Activated T-helper 1 cell treated with anti-CD3 and anti-CD28 coated beads, Interleukin-12 subunit alpha, Interleukin-12 subunit beta, Interleukin-2, Interleukin-4 antibody, amounts not matched to agents 30 ng/mL and 10 ng/mL and 1 ng/mL, durations not matched to agents 14 hours and 24 hours and 36 hours (primary cell): Measurements from ENCODE around the gene ASAP3. TPM values are rescaled to one million over a fixed set of nuclear protein-coding genes. Genes with fewer than 3 reads are reported as not detected.

Experiments used
- DNase-seq: peaks from one replicate; pipeline ENCODE4 v3.0.0; 2021; ENCODE audit warnings: low spot score
- H3K27ac Mint-ChIP-seq: one replicate; pipeline ENCODE4 v1.8.0; 2021; ENCODE audit warnings: mild to moderate bottlenecking, mixed read lengths
- H3K27me3 Mint-ChIP-seq: one replicate; pipeline ENCODE4 v1.8.0; 2022; ENCODE audit warnings: mild to moderate bottlenecking, moderate library complexity, mixed read lengths; ENCODE audit not compliant: insufficient read depth
- H3K36me3 Mint-ChIP-seq: one replicate; pipeline ENCODE4 v1.8.0; 2021; ENCODE audit warnings: low read depth, mixed read lengths
- H3K4me1 Mint-ChIP-seq: one replicate; pipeline ENCODE4 v1.8.0; 2021; ENCODE audit warnings: low read depth, mixed read lengths
- H3K4me3 Mint-ChIP-seq: one replicate; pipeline ENCODE4 v1.8.0; 2021; ENCODE audit warnings: mild to moderate bottlenecking, moderate library complexity, mixed read lengths
- H3K9me3 Mint-ChIP-seq: one replicate; pipeline ENCODE4 v1.8.0; 2021; ENCODE audit warnings: mixed read lengths
- intact Hi-C: fragments of 100-400 bp; cut with micrococcal nuclease; formaldehyde crosslinking; loops from one replicate; pipeline ENCODE4 v1.15.1; 2024
- total RNA-seq: library from RNA; stranded (reverse); gene quantifications from 2 replicates; pipeline ENCODE4 v1.2.3, GENCODE V29; 2022

ASAP3 gene
- total RNA-seq, 1 donor from 2014 or later, result not detected

DNA sequence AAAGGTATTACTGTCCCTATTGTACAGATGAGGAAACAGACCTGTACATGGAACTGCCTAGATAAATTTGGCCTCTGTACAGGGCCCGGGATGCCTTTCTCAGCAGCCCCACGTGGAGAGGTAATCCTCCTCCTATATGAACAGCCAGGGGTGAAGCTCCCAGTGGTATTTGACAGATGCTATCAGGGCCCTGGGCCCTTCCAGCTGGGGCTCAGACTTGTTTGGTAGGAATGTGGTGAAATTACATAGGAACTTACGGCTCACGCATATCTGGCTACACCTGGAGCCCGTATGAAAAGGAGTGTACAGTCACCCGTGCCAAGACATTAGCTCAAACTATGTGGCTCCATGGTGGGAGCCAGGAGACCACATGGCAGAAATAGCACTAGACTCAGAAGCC is 34.7 kb downstream of the ASAP3 start:
- Mint-ChIP-seq H3K4me1 (no peaks in the 10 kb centered on the region), H3K27ac (no peak overlapping the region), H3K36me3 (no peaks in the 10 kb centered on the region), H3K27me3 (peaks cover 4% of the 10 kb centered on the region), H3K9me3 (no peaks in the 10 kb centered on the region), H3K4me3 (no peak overlapping the region)
- DNase-seq, result no peak
- intact Hi-C loops, result no loop called here

DNA sequence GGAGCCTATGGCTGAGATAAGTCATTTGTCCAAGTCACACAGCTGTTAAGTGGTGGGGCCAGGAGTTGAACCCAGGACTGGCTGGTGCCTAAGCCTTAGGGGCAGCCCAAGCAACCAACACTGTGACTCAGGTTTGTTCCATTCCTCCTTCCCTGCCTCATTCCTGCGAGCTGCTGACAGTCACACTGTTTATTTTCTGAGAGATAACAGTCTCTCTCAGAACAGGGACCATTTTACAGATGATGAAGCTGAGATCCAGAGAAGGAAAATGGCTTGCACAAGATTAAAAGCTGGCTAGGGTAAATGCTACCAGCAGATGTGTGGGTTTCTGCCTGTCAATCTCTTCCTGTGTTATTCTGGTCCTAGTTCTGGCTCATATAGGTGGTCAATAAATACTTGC is 35.1 kb downstream of the ASAP3 start:
- intact Hi-C loops, result no loop called here

DNA sequence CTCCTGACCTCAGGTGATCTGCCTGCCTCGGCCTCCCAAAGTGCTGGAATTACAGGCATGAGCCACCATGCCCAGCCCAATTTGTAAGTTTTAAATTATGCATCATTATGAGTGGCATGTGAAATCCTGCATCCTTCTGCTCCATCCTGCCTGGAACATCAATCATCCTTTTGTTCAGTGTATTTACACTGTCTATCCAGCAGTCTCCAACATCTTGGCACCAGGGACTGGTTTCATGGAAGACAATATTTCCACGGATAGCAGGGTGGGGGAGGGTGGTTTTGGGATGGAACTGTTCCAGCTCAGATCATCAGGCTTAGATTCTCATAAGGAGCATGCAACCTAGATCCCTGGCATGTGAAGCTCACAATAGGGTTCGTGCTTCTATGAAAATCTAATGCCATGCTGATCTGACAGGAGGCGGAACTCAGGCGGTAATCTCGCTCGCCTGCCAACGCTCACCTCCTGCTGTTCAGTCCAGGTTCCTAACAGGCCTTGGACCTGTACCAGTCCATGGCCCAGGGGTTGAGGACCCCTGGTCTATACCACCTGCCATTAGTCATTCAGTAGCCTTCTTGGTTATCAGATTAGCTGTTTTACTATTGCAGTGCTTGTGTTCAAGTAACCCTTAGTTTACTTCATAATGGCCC is 37.2 kb downstream of the ASAP3 start:
- Mint-ChIP-seq H3K4me1 (no peaks in the 10 kb centered on the region), H3K9me3 (no peaks in the 10 kb centered on the region), H3K27me3 (peaks cover 6% of the 10 kb centered on the region), H3K36me3 (no peaks in the 10 kb centered on the region), H3K4me3 (no peak overlapping the region), H3K27ac (no peak overlapping the region)
- no peak for DNase-seq
- intact Hi-C loops, result no loop called here

More for the DNA sequence above, 35.1 kb downstream of the ASAP3 start:
- no peak for DNase-seq
- Mint-ChIP-seq H3K27me3 (peaks cover 4% of the 10 kb centered on the region), H3K9me3 (no peaks in the 10 kb centered on the region), H3K27ac (no peak overlapping the region), H3K4me3 (no peak overlapping the region), H3K36me3 (no peaks in the 10 kb centered on the region), H3K4me1 (no peaks in the 10 kb centered on the region)

DNA sequence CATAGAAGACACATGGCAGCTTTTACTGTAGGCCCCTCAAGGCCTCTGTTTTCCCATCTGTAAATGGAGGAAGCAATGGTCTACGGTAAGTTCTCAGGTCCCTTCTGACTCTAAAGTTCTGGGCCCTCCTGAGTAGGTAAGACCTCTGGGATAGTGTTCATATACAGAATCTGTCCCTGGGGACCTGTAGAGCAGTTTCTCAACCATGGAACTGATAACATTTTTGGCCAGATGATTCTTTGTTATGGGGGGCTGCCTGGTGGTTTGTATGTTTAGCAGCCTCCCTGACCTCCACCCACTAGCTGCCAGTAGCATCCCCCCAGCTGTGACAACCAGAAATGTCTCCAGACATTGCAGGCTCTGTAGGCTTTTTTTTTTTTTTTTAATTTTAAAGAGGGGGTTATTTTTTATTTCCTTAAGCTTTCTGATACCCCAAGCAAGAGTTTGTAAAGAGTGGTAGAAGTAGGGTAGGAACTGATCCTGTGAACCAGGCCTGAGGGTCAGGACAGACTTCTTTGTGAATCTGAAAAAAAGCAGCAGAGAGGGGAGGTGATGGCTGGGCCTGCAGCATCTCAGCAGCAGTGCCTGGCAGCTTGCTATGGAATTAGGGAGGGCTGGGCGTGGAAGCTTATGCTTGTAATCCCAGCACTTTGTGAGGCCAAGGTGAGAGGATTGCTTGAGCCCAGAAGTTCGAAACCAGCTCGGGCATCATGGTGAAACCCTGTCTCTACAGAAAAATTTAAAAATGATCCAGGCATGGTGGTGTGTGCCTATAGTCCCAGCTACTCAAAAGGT is 39.2 kb downstream of the ASAP3 start:
- Mint-ChIP-seq H3K27me3 (peaks cover 8% of the 10 kb centered on the region), H3K4me1 (no peaks in the 10 kb centered on the region), H3K4me3 (no peak overlapping the region), H3K27ac (no peak overlapping the region), H3K9me3 (no peaks in the 10 kb centered on the region), H3K36me3 (no peaks in the 10 kb centered on the region)
- intact Hi-C loops, result no loop called here
- no peak for DNase-seq

DNA sequence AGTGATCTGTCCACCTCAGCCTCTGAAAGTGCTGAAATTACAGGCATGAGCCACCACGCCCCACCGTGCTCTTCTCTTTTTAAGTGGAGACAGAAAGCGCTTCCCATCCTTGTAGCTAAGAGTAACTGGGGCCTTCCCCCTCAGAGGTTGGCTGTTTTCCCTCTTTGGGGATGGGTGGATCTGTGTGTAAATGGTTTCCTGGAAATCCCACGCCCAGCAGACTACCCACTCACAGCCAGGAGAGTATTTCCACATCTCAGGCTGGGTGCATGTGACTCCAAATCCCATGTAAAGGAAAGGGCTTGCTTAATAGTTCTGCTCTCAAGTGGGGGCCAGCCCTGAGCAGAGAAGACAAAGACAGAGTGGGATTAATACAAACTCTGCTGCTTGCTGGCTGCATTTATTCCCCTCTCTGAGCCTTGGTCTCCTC is 39.9 kb downstream of the ASAP3 start:
- Mint-ChIP-seq H3K4me3 (no peak overlapping the region), H3K9me3 (no peaks in the 10 kb centered on the region), H3K36me3 (no peaks in the 10 kb centered on the region), H3K27ac (no peak overlapping the region), H3K4me1 (no peaks in the 10 kb centered on the region), H3K27me3 (peaks cover 8% of the 10 kb centered on the region)
- intact Hi-C loops, result no loop called here
- no peak for DNase-seq

DNA sequence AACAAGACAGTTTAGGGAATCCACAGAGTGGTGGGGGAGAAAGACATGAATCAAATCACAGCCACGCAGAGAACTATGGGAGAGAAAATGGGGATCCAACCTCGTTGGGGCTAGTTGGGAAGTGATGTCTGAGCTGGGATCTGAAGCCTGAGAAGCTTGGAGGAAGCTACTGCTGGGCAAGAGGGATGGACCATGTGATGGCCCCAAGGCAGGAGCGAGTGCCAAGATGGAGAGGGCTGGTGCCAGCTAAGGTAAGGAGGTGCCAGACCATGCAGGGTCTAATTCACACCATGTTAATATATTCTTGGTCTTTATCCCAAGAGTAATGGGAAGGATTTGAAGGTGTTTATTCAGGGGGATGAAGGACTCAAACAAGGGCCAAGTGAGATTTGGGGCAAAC is 41.2 kb downstream of the ASAP3 start:
- peaks cover 9% of the 10 kb centered on the region for H3K27me3 Mint-ChIP-seq
- H3K27ac Mint-ChIP-seq, result no peak overlapping the region
- no peaks in the 10 kb centered on the region for H3K36me3 Mint-ChIP-seq

DNA sequence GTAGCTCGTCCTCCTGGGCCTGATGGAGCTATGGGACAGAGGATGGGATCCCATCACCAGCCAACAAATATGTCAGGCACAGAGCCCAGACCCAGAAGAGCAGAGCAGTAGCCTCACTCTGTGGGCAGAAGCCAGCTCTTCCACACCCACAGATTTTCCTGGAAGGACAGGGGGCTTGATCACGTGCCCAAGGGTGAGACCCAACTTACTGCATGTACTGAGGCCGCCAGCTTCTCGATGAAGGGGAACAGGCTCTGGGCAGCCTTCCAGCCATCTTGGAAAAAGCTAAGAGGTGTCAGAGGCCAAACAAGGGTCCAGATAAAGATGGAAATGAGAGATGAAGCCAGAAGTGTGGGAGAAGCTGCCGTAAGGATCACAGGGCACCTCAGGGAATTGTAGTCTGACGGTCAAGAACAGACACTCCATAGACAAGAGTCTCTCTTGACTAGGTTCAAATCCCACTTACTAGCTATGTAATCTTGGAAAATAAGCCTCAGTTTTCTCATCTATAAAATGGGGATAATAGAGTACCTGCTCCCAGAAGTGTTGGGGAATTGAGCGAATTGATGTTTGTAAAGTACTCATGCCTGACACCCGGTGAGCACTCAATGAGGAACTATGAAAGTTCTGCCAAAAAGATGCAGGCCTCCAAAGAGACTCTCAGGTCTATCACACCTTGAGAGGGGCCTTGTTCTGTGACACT is 42.4 kb downstream of the ASAP3 start:
- DNase-seq, result no peak
- H3K4me3 Mint-ChIP-seq, result no peak overlapping the region
- peaks cover 8% of the 10 kb centered on the region for H3K27me3 Mint-ChIP-seq
- intact Hi-C loops, result no loop called here
- no peaks in the 10 kb centered on the region for H3K9me3 Mint-ChIP-seq
- H3K4me1 Mint-ChIP-seq, result no peaks in the 10 kb centered on the region
- H3K27ac Mint-ChIP-seq, result no peak overlapping the region
- no peaks in the 10 kb centered on the region for H3K36me3 Mint-ChIP-seq

More for the DNA sequence above, 41.2 kb downstream of the ASAP3 start:
- DNase-seq, result no peak
- Mint-ChIP-seq H3K9me3 (no peaks in the 10 kb centered on the region), H3K4me3 (no peak overlapping the region), H3K4me1 (no peaks in the 10 kb centered on the region)
- intact Hi-C loops, result no loop called here

DNA sequence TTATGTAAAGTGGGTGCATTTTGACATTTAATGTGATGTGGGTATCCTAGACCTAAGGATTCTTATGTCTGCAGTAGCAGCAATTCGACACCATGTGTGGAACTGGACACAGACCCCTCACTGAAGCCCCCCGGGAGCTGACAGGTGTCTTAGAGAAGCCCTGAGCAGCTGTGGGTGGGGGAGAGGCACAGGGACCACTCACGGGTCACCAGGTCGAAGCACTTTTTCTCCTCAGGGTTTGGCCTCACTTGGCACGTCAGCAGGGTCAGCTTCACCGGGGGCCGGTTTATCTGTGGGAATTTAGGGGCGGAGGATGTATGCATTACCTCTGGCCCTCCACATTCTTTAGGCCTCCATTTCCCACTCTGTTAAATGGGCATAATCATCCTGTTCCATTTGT is 45.4 kb downstream of the ASAP3 start:
- Mint-ChIP-seq H3K9me3 (no peaks in the 10 kb centered on the region), H3K4me3 (no peak overlapping the region), H3K36me3 (no peaks in the 10 kb centered on the region), H3K27ac (no peak overlapping the region), H3K27me3 (peaks cover 8% of the 10 kb centered on the region), H3K4me1 (no peaks in the 10 kb centered on the region)
- intact Hi-C loops, result no loop called here
- DNase-seq, result no peak

DNA sequence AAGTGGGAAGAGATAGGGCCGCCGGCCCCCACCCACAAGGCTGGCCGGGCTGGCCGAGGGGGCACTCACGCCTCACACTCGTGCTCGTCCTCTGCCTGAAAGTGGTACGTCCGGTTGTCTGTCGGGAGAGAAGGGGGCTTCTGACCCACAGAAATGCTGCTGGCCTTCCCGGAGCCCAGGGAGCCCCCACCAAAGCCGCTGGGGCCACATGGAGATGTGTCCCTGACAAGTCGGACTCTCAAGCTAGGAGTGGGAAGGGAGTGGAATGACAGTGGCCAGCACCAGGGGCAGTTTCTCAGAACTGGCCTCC is 46.7 kb downstream of the ASAP3 start:
- Mint-ChIP-seq H3K4me3 (no peak overlapping the region), H3K27ac (no peak overlapping the region), H3K27me3 (peaks cover 11% of the 10 kb centered on the region), H3K4me1 (no peaks in the 10 kb centered on the region), H3K9me3 (no peaks in the 10 kb centered on the region), H3K36me3 (no peaks in the 10 kb centered on the region)
- no peak for DNase-seq
- intact Hi-C loops, result no loop called here

DNA sequence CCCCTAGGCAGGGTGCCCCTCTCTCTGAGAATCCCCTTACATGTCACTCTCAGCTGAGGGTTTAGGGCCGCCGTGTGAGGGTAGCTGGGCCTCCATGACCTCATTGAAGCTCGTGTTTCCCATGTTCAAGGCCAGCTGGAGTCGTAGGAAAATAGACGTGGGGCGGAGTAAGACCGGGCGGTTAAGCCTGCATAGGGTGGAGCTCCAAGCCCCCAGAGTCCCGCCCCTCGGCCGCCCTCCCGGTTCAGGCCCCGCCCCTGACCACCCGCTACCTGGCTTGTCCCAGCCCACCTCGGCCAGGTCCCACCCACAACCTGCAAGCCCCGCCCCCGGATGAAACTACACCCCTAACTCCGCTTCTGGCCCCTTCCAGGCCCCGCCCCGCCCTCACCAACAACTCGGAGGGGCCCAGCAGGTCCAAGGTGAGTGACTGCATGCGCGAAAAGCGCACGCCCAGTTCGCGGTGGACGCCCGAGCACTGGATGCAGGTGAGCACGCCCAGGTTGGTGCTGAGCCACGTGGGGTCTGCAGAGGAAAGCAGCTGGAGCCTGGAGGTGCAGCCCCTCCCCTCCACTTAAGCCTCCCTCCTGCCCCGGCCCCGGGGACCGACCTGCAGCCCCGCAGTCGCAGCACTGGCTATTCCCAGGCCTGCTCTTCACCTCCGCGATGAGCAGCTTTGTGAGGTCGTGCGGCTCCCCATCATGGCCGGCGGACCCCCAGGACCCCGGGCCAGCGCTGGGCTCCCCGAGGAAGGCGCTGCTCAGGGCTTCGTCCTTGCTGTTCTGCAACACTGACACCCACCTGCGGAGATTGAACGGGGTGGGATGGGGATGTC is 47.2 kb downstream of the ASAP3 start:
- Mint-ChIP-seq H3K4me1 (no peaks in the 10 kb centered on the region), H3K27ac (no peak overlapping the region), H3K4me3 (no peak overlapping the region), H3K27me3 (peaks cover 11% of the 10 kb centered on the region), H3K36me3 (no peaks in the 10 kb centered on the region), H3K9me3 (no peaks in the 10 kb centered on the region)
- intact Hi-C loops, result no loop called here
- DNase-seq, result no peak

DNA sequence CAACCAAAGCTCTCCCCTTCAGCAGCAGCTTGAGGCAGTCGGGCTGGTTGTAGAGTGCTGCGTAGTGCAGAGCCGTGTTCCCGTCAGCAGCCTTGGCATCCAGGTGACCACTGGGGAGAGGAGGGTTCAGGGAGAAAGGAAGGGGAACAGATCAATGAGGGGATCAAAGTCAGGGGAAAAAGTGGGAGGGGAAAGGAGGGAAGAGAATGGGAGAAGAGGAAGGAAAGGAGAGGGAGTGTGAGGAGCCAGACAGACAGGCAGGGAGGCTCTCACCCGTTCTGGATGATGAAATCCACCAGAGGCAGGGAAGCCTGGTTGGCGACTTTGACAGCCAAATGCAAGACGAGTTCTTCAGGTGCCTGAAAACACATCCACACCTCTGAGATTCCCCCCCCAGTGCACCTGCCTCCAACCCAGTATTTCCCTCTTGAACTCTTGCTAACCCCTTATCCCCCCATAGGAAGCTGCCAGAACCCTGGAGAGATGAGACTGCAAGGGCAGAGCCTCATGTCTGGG is 49.7 kb downstream of the ASAP3 start:
- H3K27me3 Mint-ChIP-seq, result peaks cover 9% of the 10 kb centered on the region
- intact Hi-C loops, result no loop called here
- no peak for DNase-seq
- no peak overlapping the region for H3K4me3 Mint-ChIP-seq
- no peak overlapping the region for H3K27ac Mint-ChIP-seq
- no peaks in the 10 kb centered on the region for H3K36me3 Mint-ChIP-seq
- H3K9me3 Mint-ChIP-seq, result no peaks in the 10 kb centered on the region
- H3K4me1 Mint-ChIP-seq, result no peaks in the 10 kb centered on the region

DNA sequence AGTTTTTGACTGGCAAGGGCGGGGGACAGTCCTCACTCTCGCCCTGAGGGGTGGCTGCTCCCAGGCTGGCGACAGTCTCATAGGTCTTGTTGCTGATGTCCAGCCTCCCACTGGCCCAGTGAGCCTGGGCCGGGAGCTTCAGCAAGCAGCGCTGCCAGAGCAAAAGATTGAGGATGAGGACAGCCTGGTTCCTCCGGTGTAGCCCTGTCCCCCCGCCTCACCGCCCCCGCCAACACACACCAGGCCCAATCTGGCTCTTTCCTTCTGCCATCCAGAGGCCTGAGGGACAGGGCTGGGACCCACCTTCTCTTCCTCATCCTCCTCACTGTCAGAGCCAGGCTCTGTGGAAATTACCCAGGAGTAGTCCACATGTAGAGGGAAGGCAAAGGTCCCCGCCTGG is 50.9 kb downstream of the ASAP3 start:
- no peak for DNase-seq
- Mint-ChIP-seq H3K9me3 (no peaks in the 10 kb centered on the region), H3K4me1 (no peaks in the 10 kb centered on the region)

More for the DNA sequence above, 50.9 kb downstream of the ASAP3 start:
- H3K36me3 Mint-ChIP-seq, result no peaks in the 10 kb centered on the region
- intact Hi-C loops, result no loop called here
- H3K4me3 Mint-ChIP-seq, result no peak overlapping the region
- peaks cover 15% of the 10 kb centered on the region for H3K27me3 Mint-ChIP-seq
- H3K27ac Mint-ChIP-seq, result no peak overlapping the region
